IPS-15b (cell line): ENCODE measurements around the gene LUZP4.
"Not testable (repeated sequence)": the region's sequence is repeated elsewhere in the genome, so short reads cannot be mapped to it uniquely, and the experiment has no call there.

ENCODE experiments used
- H3K27me3 ChIP-seq: one replicate; pipeline ENCODE4 v1.6.1; 2013; ENCODE audit warnings: low read length; ENCODE audit not compliant: control insufficient read depth, insufficient read depth
- H3K36me3 ChIP-seq: one replicate; pipeline ENCODE4 v1.6.1; 2013; ENCODE audit warnings: low read length; ENCODE audit not compliant: control insufficient read depth, insufficient read depth
- H3K4me1 ChIP-seq: one replicate; pipeline ENCODE4 v1.6.1; 2013; ENCODE audit warnings: mild to moderate bottlenecking, low read length; ENCODE audit not compliant: control insufficient read depth, insufficient read depth
- H3K4me3 ChIP-seq: one replicate; pipeline ENCODE4 v1.5.1; 2013; ENCODE audit warnings: low read depth, low read length
- H3K9ac ChIP-seq: one replicate; pipeline ENCODE4 v1.6.1; 2013; ENCODE audit warnings: low read depth, mild to moderate bottlenecking, low read length
- H3K9me3 ChIP-seq: one replicate; pipeline ENCODE4 v1.6.1; 2013; ENCODE audit warnings: mild to moderate bottlenecking, low read length; ENCODE audit not compliant: control insufficient read depth, insufficient read depth

LUZP4 gene

GRCh38 chrX:115284877-115285276 is 4.6 kb upstream of the LUZP4 start:
- no peaks in the 10 kb centered on the region for H3K27me3 ChIP-seq
- no peaks in the 10 kb centered on the region for H3K36me3 ChIP-seq
- H3K9ac ChIP-seq = no peak overlapping the region
- no peaks in the 10 kb centered on the region for H3K4me1 ChIP-seq
- no peak overlapping the region for H3K4me3 ChIP-seq
- H3K9me3 ChIP-seq = no peaks in the 10 kb centered on the region

GRCh38 chrX:115297189-115297588 is 7.7 kb downstream of the LUZP4 start:
- Histone ChIP-seq H3K4me3 (no peak overlapping the region), H3K27me3 (no peaks in the 10 kb centered on the region), H3K36me3 (no peaks in the 10 kb centered on the region), H3K9me3 (no peaks in the 10 kb centered on the region), H3K4me1 (no peaks in the 10 kb centered on the region), H3K9ac (no peak overlapping the region)

GRCh38 chrX:115311139-115311538 is 21.6 kb downstream of the LUZP4 start:
- H3K9me3 ChIP-seq = no peaks in the 10 kb centered on the region

GRCh38 chrX:115311601-115312001 is 22.1 kb downstream of the LUZP4 start:
- peaks cover 2% of the 10 kb centered on the region for H3K27me3 ChIP-seq

More at GRCh38 chrX:115311139-115311538, 21.6 kb downstream of the LUZP4 start:
- H3K9ac ChIP-seq = no peak overlapping the region
- H3K27me3 ChIP-seq = peaks cover 2% of the 10 kb centered on the region
- H3K36me3 ChIP-seq = no peaks in the 10 kb centered on the region
- peak overlapping the region; percentile 35 for H3K4me3 ChIP-seq
- H3K4me1 ChIP-seq = peaks cover 14% of the 10 kb centered on the region

GRCh38 chrX:115318139-115318538 is 28.6 kb downstream of the LUZP4 start:
- Histone ChIP-seq H3K9ac (no peak overlapping the region), H3K27me3 (no peaks in the 10 kb centered on the region), H3K4me3 (peak overlapping the region; percentile 9), H3K4me1 (peaks cover 21% of the 10 kb centered on the region), H3K36me3 (no peaks in the 10 kb centered on the region), H3K9me3 (no peaks in the 10 kb centered on the region)

More at GRCh38 chrX:115311601-115312001, 22.1 kb downstream of the LUZP4 start:
- Histone ChIP-seq H3K9ac (no peak overlapping the region), H3K9me3 (no peaks in the 10 kb centered on the region), H3K4me3 (peak overlapping the region; percentile 35), H3K36me3 (no peaks in the 10 kb centered on the region), H3K4me1 (peaks cover 14% of the 10 kb centered on the region)

GRCh38 chrX:115322375-115322774 is 32.9 kb downstream of the LUZP4 start:
- Histone ChIP-seq H3K9me3 (no peaks in the 10 kb centered on the region), H3K4me3 (no peak overlapping the region), H3K27me3 (no peaks in the 10 kb centered on the region), H3K36me3 (no peaks in the 10 kb centered on the region), H3K9ac (no peak overlapping the region), H3K4me1 (peaks cover 17% of the 10 kb centered on the region)

GRCh38 chrX:115324194-115324593 is 34.7 kb downstream of the LUZP4 start:
- Histone ChIP-seq H3K27me3 (no peaks in the 10 kb centered on the region), H3K4me1 (peaks cover 3% of the 10 kb centered on the region), H3K4me3 (no peak overlapping the region), H3K36me3 (no peaks in the 10 kb centered on the region), H3K9ac (no peak overlapping the region), H3K9me3 (no peaks in the 10 kb centered on the region)

GRCh38 chrX:115329282-115329681 is 39.8 kb downstream of the LUZP4 start:
- H3K4me1 ChIP-seq, H3K36me3 ChIP-seq, H3K9me3 ChIP-seq, H3K4me3 ChIP-seq, H3K9ac ChIP-seq, H3K27me3 ChIP-seq: not testable (repeated sequence)

GRCh38 chrX:115330498-115331168 is 41.1 kb downstream of the LUZP4 start:
- Histone ChIP-seq H3K4me3 (no peak overlapping the region), H3K27me3 (no peaks in the 10 kb centered on the region), H3K36me3 (no peaks in the 10 kb centered on the region), H3K9me3 (no peaks in the 10 kb centered on the region), H3K4me1 (peaks cover 4% of the 10 kb centered on the region), H3K9ac (peak overlapping the region; percentile 18)

GRCh38 chrX:115332832-115333231 is 43.3 kb downstream of the LUZP4 start:
- no peak overlapping the region for H3K9ac ChIP-seq
- H3K27me3 ChIP-seq = no peaks in the 10 kb centered on the region
- no peaks in the 10 kb centered on the region for H3K9me3 ChIP-seq
- no peak overlapping the region for H3K4me3 ChIP-seq
- H3K36me3 ChIP-seq = no peaks in the 10 kb centered on the region
- peaks cover 4% of the 10 kb centered on the region for H3K4me1 ChIP-seq

- no peaks in the 10 kb centered on the region for H3K27me3 ChIP-seq
- no peaks in the 10 kb centered on the region for H3K36me3 ChIP-seq
- H3K4me3 ChIP-seq = no peak overlapping the region
- H3K9ac ChIP-seq = no peak overlapping the region
- H3K4me1 ChIP-seq = peaks cover 4% of the 10 kb centered on the region
- no peaks in the 10 kb centered on the region for H3K9me3 ChIP-seq
These were observed 43.9 kb downstream of the LUZP4 start for GRCh38 chrX:115333446-115333845.

GRCh38 chrX:115337491-115338144 is 48.1 kb downstream of the LUZP4 start:
- H3K9me3 ChIP-seq = no peaks in the 10 kb centered on the region
- H3K4me3 ChIP-seq = no peak overlapping the region
- no peaks in the 10 kb centered on the region for H3K4me1 ChIP-seq
- no peaks in the 10 kb centered on the region for H3K36me3 ChIP-seq
- H3K9ac ChIP-seq = no peak overlapping the region
- H3K27me3 ChIP-seq = no peaks in the 10 kb centered on the region
